VCaP (cell line): ENCODE data around the gene ZNF625.
"Not testable (repeated sequence)": the region's sequence is repeated elsewhere in the genome, so short reads cannot be mapped to it uniquely, and the experiment has no call there.

Experiments used
- H3K27ac ChIP-seq: fragments of 450-650 bp; 2 replicates; pipeline ENCODE4 v1.5.1; 2017
- CTCF ChIP-seq: fragments of 450-650 bp; conservative IDR thresholded peaks from 2 replicates; pipeline ENCODE4 v1.5.1; 2017; ENCODE audit warnings: mild to moderate bottlenecking, moderate library complexity

Gene ZNF625

GRCh38 chr19:12133069-12133468 is 23.5 kb downstream of the ZNF625 start:
- no peak overlapping the region for H3K27ac ChIP-seq
- no peak for TF ChIP-seq CTCF

GRCh38 chr19:12126707-12127106 is 29.8 kb downstream of the ZNF625 start:
- H3K27ac ChIP-seq, result no peak overlapping the region
- TF ChIP-seq CTCF, result peak; percentile 77

GRCh38 chr19:12117201-12117970 is 39.1 kb downstream of the ZNF625 start:
- no peak for TF ChIP-seq CTCF
- no peak overlapping the region for H3K27ac ChIP-seq

- no peak overlapping the region for H3K27ac ChIP-seq
- no peak for TF ChIP-seq CTCF
Observed at GRCh38 chr19:12113121-12113520, 43.4 kb downstream of the ZNF625 start.

- no peak for TF ChIP-seq CTCF
- no peak overlapping the region for H3K27ac ChIP-seq
Observed at GRCh38 chr19:12112701-12113100, 43.8 kb downstream of the ZNF625 start.

GRCh38 chr19:12111943-12112637 is 44.4 kb downstream of the ZNF625 start:
- no peak overlapping the region for H3K27ac ChIP-seq
- no peak for TF ChIP-seq CTCF

GRCh38 chr19:12111176-12111575 is 45.4 kb downstream of the ZNF625 start:
- no peak for TF ChIP-seq CTCF
- no peak overlapping the region for H3K27ac ChIP-seq

GRCh38 chr19:12103909-12104308 is 52.6 kb downstream of the ZNF625 start:
- H3K27ac ChIP-seq, result not testable (repeated sequence)
